HG03025 (cell line): ENCODE results near the gene CNIH1.
A peak's percentile ranks its signal among the peaks of the same experiment; 100 is the strongest.

Source experiments
- ATAC-seq: cut with Tn5 transposase; IDR thresholded peaks from one replicate; pipeline ENCODE4 v1.9.1; 2021; ENCODE audit warnings: mild to moderate bottlenecking, moderate library complexity; ENCODE audit not compliant: unreplicated experiment, low FRiP score

The CNIH1 gene

GRCh38 chr14:54440873-54441868, at the start of gene CNIH1:
TSS of gene CNIH1 (minus strand) at chr14:54441374. CDS start at chr14:54441327, 47 bp downstream.
- peak; percentile 97 for ATAC-seq

DNA sequence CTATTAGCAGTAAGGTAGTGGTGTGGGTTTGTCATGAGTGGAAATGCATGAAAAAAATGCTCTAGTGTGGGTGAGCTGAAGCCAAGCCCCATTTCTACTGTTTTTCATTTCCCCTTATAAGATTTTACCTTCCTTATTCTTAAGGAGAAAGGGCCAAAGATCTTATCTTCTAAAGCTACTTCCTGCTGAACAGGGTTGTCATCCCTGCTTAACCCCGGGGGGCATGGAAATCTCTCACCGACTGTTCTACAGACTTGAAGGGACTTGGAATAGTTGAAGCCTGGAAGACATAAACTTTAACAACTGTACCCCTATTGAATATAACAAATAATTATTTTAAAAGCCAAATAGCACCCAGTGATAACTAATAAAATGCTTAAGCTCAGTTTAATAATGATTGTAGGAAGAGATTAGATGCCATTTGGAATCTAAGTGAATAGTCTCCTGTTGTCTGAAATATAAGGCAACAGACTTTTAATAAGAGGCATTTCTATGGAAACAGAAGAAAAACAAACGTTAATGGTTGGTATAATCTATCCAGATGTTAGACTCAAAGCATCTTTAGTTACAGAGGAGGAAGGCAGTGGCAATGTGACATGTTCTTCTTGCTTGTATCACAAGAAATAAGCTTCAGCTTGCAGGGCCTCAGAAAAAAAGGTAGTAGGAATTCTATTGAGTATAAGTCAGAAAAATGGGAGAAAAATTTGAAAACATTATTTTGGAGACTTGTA, 49.4 kb upstream of the CNIH1 start:
- no peak for ATAC-seq

DNA sequence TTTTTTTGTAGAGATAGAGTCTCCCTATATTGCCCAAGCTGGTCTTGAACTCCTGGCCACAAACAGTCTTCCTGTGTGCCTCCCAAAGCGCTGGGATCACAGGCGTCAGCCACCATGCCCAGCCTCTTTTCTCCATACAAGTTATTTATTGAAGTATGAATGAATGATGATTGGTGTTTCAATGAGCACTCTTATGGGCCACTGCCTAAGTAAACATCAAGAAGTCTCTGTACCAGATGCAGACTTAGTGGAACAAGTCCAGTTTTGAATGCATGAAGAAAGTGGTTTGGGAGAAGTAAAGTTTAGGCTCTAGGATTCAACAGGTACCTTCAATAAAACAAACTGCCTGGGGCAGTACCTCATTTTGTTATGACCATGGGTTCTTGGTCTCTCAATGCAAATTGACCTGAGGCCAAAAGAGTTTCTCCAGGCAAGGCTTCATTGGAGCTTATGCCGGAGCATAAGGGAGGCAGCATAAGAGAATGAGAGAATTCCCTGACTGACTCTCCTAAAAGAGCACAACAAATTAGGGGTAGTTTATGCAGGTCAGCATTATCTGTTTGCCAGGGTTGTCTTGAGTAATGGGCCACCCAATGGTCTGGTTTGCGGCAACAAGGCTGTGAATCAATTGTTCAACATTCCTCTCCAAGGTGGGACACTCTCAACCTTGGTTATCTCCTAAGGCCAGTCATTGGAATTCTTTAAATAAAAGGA, 48.7 kb upstream of the CNIH1 start:
- no peak for ATAC-seq

DNA sequence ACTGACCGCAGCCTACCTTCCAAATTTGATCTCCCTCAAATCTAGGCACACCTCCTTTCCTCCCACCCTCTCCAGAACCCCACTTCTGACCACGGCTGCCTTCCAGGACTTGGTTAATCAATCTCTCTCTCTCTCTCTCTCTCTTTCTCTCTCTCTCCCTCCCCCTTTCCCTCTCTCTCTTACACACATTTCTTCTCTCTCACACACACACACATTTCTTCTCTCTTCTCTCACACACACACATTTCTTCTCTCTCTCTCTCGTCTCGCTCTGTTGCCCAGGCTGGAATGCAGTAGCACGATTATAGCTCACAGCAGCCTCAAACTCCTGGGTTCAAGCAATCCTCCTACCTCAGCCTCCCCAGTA, 48.1 kb upstream of the CNIH1 start:
- no peak for ATAC-seq

DNA sequence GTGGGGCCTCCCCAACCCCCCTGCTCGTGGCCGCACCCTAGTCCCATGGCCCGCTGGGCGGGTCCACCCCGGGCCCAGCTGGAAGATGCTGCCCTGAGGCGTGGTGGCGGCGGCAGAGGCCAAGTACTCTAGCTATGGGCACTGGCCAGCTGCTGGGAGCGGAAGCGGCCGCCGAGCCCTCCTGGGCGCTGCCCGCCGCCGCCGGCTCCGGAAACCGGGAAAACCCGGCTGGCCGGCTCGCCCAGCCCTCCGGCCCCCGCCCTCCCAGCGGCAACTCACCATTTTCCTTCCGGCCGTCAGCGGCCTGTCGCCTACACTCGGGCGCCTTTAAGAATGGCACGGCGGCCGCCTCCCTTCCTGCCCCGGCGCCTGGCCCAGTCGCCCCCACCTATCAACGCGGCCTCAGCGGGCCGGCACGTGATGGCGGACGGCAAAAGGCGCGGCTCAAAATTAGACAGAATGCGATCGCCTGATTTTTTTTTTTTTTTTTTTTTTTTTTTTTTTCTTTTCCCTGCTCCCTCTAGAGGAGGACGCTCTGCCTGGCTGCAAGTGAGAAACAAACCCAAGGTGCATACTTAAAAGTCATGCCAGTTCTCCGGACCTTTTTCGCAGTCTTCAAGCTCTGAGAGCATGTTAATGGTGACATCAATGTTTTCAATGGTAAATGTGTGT, 47.6 kb upstream of the CNIH1 start, which contains the start of gene GMFB:
Gene GMFB, minus strand, starts transcription at position 335 of the 672 bp plus-strand sequence. Its CDS starts 53 bp downstream, at position 282.
- peak; percentile 88 for ATAC-seq

GRCh38 chr14:54488318-54488645, 47.1 kb upstream of the CNIH1 start:
- no peak for ATAC-seq

GRCh38 chr14:54487771-54488170, 46.6 kb upstream of the CNIH1 start:
- ATAC-seq: no peak

DNA sequence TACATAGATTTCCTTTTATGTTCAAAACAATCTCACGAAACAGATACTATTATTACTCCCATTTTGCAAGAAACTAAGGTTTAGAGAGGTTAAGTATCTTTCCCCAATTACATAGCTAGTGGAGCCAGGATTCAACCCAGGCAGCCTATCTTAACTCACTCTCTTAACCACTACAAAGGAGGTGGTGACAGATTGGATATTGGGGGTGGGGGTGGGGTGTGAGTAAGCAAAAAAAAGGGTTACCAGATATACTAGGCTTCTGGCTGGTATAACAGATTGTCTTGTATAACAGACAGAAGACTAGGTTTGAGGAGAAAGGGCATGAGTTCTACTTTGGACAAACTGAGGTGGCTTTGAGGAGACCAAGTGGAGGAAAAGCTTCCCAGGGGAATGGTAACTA, 45.5 kb upstream of the CNIH1 start:
- no peak for ATAC-seq

- no peak for ATAC-seq
Measured at GRCh38 chr14:54483846-54484245, 42.7 kb upstream of the CNIH1 start.

- ATAC-seq: no peak
Measured at GRCh38 chr14:54483073-54483745, 42.0 kb upstream of the CNIH1 start.

- ATAC-seq: no peak
Measured at GRCh38 chr14:54481695-54482094, 40.5 kb upstream of the CNIH1 start.

DNA sequence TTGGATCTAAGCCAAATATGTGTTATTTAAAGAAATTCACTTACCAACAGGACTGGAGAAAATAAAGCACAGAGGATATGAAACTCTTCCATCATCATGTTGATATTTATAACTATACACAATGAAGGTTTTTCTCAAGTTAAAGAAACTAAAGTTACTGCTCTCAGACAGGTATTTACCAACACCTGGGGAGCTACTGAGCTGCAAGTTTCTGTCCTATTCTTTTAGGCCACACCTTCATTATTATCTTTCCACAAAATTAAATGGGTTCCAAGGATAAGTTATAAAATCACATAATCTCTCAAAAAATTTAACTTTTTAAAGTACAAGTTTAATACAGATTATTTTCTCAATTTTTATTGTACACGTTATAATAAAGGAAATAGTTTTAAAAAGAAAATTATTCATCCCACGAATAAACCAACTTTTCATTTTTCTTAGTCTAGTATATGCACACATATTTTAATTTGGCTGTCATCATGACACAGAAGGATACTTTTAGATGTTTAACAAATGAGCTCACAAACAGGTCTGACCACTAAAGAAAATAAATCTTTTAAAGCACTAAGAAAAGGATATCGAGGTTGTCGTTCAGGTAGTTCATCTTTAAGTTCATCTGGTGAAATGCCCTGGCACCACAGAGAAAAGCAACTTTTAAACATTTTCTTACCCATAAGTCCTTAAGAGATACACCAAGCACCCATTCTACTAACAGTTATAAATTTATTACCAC, 39.8 kb upstream of the CNIH1 start:
- ATAC-seq: no peak

DNA sequence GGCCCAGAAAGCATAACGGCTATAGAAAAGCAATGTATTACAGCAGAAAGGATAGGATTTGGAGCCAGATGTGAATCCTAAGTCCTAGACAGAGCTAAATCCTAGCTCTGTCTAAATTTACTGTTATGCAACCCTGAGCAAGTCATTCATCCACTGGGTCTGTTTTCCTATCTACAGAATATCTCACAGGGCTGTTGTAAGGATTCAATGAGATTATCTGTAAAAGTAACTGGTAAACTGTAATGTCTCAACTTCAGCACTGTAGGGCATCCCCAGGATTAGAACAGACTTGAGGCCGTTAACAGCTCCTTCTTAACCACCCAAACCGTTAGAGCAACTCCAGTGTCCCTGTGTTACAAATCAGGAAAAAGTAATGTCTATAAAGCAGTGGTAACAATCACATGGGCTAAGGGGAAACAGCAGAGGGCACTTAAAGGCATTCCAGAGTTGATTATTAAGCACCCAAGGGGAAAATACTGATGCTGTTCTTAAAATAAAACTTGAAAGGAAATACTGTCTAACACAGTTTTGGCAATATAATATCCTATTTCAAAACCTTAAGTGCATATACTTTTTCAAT, 37.6 kb upstream of the CNIH1 start:
- ATAC-seq: no peak

- no peak for ATAC-seq
Measured at GRCh38 chr14:54475911-54476310, 34.7 kb upstream of the CNIH1 start.

- no peak for ATAC-seq
Measured at GRCh38 chr14:54475187-54475899, 34.2 kb upstream of the CNIH1 start.

DNA sequence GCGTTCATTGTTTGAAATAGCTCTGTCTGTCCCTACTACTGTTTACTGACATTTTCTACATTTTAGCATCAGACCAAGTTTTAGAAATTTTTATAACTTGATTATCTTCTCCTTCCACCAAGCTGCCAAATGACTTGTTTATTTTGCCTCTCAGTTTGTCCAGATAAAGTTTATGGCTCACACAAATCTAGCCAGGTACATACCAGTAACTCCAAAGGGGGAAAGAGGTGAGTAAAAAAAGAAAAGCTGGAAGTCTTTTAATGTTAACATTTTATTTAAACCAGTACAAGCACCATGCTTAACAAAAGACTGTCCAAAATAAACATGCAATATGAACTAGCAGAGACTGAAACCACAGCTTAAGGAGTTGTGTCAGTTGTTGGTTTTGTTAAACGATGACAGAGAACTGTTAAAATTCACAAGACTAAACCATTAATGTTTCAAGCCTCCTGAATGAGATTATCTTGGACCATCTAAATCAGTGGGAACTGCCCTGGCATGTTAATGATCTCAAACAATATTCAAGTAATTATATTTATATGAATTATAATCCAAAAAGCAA, 33.1 kb upstream of the CNIH1 start:
- ATAC-seq: no peak

GRCh38 chr14:54472315-54472714, 31.1 kb upstream of the CNIH1 start:
- no peak for ATAC-seq

GRCh38 chr14:54471641-54472040, 30.5 kb upstream of the CNIH1 start:
- ATAC-seq: no peak
